ENCODE measurements around the gene PRAMEF26.
"Not testable (repeated sequence)": the region's sequence is repeated elsewhere in the genome, so short reads cannot be mapped to it uniquely, and the experiment has no call there.

Gene PRAMEF26

DNA sequence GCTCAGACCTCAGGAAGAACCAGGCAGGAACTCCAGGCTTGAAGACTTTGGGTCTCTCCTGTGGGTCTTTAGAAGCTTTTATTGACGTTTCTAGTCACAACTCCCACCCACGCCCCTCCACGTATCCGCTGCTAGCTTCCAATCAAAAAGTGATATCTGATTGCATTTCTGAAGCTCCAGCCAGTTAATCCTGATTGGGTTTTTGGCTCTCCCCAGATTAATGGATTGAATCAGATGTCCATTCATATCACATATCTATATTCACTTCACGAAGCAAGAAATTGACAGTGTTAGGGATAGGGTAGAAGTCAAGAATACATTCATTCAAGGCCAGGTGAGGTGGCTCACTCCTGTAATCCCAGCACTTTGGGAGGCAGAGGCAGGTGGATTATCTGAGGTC, at the start of gene PRAMEF26:
TSS of gene PRAMEF26 (minus strand) at position 101 of the 400 bp plus-strand sequence. CDS start 2,914 bp downstream, outside the sequence.
- DNase-seq: not testable (repeated sequence)

DNA sequence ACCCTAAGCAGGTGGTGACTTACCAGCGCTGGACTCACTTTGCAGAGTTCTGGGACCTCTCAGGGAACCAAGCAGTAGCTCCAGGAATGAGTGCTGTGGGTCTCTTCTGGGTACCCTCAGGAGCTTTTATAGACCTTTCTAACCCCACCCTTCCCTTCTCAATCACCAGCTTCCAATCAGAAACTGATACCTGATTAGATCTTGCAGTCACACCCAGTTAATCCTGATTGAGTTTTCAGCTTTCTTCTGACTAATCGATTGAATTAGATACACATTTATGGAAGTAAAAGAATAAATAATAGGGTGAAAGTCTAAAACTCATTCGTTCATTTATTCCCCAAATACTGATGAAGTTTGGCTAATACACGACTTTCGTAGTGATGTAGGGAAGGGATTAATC, 45.5 kb upstream of the PRAMEF26 start, which contains the start of gene PRAMEF13:
TSS of gene PRAMEF13 (minus strand) at position 101 of the 400 bp plus-strand sequence. CDS start 1,820 bp downstream, outside the sequence.
- DNase-seq: not testable (repeated sequence)

DNA sequence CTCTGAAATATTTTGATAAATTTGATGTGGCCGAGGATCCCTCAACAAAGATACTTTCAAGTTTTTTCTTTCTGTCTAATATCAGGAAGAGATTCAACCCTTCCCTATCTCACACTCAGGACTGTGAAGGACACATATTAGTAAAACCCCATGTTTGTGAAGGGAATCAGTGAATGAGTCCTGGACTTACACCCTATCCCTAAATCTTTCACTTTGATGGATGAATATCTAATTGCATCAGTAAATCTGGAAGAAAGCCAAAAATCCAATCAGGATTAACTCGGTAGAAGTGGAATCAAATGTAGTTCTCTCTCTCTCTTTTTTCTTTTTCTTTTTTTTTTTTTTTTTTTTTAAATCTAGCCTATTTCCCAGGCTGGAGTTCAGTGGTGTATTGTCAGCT, 15.7 kb upstream of the PRAMEF26 start, which contains the start of gene PRAMEF9:
TSS of gene PRAMEF9 (plus strand) at position 301 of the 400 bp plus-strand sequence. CDS start 3,433 bp downstream, outside the sequence.
- not testable (repeated sequence) for DNase-seq

DNA sequence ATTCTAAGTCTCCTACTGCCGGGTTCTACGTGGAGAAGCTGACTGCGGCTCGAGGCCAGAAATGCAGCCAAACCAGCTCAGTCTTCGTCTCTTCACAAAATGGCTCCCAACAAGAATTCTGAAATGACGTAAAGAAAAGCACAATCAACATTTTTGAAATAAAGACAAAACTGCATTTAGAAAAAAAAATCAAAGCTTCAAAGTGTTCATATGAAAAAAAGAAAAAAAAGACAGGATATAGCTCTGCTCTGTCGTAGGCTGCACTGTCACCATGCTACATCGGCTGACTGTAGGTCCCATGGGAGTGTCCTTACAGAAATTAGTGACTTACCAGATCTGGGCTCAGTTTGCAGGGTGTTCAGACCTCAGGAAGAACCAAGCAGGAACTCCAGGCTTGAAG, 9.7 kb upstream of the PRAMEF26 start, which contains the start of gene HNRNPCL4:
TSS of gene HNRNPCL4 (minus strand) at position 101 of the 400 bp plus-strand sequence. CDS start 164 bp downstream, outside the sequence.
- not testable (repeated sequence) for DNase-seq

DNA sequence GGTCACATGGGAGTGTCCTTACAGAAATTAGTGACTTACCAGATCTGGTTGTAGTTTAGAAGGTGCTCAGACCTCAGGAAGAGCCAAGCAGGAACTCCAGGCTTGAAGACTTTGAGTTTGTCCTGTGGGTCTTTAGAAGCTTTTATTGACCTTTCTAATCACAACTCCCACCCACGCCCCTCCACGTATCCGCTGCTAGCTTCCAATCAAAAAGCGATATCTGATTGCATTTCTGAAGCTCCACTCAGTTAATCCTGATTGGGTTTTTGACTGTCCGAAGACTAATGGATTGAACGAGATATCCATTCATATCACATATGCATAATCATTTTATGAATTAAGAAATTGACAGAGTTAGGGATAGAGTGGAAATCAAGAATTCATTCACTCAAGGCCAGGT, 39.1 kb downstream of the PRAMEF26 start, which contains the start of gene HNRNPCL2:
TSS of gene HNRNPCL2 (minus strand) at position 101 of the 400 bp plus-strand sequence. CDS start 454 bp downstream, outside the sequence.
- not testable (repeated sequence) for DNase-seq

Data from NK-92 treated with Interleukin-12 subunit alpha and Interleukin-12 subunit beta, amount 100 ng/mL, for 24 hours (cell line).